Measurements from ENCODE around the gene SLC9A5.

The SLC9A5 gene

GRCh38 chr16:67252609-67253497 lies 4.1 kb downstream of the SLC9A5 start:
- H3K36me3 ChIP-seq (ENCODE audit: insufficient read depth, insufficient read length, low read length): peaks cover 3% of the 10 kb centered on the region
- TF ChIP-seq YY1 (IDR thresholded peaks at IDR 0.05; ENCODE audit: insufficient read depth, insufficient read length) (no peak), SUZ12 (IDR thresholded peaks at IDR 0.05; ENCODE audit: extremely low read depth, insufficient read depth, insufficient read length) (no peak), ZNF274 (IDR thresholded peaks at IDR 0.05; ENCODE audit: low read depth, low read length) (no peak)
- H3K4me3 ChIP-seq (ENCODE audit: insufficient read length, low read depth): no peak overlapping the region
- H3K9me3 ChIP-seq (ENCODE audit: insufficient read depth, low read length): no peaks in the 10 kb centered on the region
- DNase-seq (ENCODE audit: low read depth, low spot score): no peak
- no peak overlapping the region for H3K9ac ChIP-seq (ENCODE audit: insufficient read length, low read depth)
- H3K4me1 ChIP-seq (ENCODE audit: insufficient read depth, insufficient read length): peaks cover 14% of the 10 kb centered on the region
- peaks cover 33% of the 10 kb centered on the region for H3K27me3 ChIP-seq (ENCODE audit: insufficient read depth, insufficient read length)

- no peak for TF ChIP-seq SUZ12 (IDR thresholded peaks at IDR 0.05; ENCODE audit: extremely low read depth, insufficient read depth, insufficient read length)
- no peak for TF ChIP-seq YY1 (IDR thresholded peaks at IDR 0.05; ENCODE audit: insufficient read depth, insufficient read length)
- TF ChIP-seq ZNF274 (IDR thresholded peaks at IDR 0.05; ENCODE audit: low read depth, low read length): no peak
- peaks cover 1% of the 10 kb centered on the region for H3K4me1 ChIP-seq (ENCODE audit: insufficient read depth, insufficient read length)
- H3K36me3 ChIP-seq (ENCODE audit: insufficient read depth, insufficient read length, low read length): peaks cover 3% of the 10 kb centered on the region
- H3K9me3 ChIP-seq (ENCODE audit: insufficient read depth, low read length): no peaks in the 10 kb centered on the region
- H3K4me3 ChIP-seq (ENCODE audit: insufficient read length, low read depth): no peak overlapping the region
- peaks cover 11% of the 10 kb centered on the region for H3K27me3 ChIP-seq (ENCODE audit: insufficient read depth, insufficient read length)
- DNase-seq (ENCODE audit: low read depth, low spot score): no peak
- H3K9ac ChIP-seq (ENCODE audit: insufficient read length, low read depth): no peak overlapping the region
Measured at GRCh38 chr16:67254801-67255552, 6.2 kb downstream of the SLC9A5 start.

GRCh38 chr16:67255553-67256221 lies 6.9 kb downstream of the SLC9A5 start:
- Histone ChIP-seq H3K4me3 (ENCODE audit: insufficient read length, low read depth) (no peak overlapping the region), H3K9me3 (ENCODE audit: insufficient read depth, low read length) (no peaks in the 10 kb centered on the region), H3K36me3 (ENCODE audit: insufficient read depth, insufficient read length, low read length) (peaks cover 3% of the 10 kb centered on the region), H3K9ac (ENCODE audit: insufficient read length, low read depth) (no peak overlapping the region), H3K27me3 (ENCODE audit: insufficient read depth, insufficient read length) (peaks cover 5% of the 10 kb centered on the region), H3K4me1 (ENCODE audit: insufficient read depth, insufficient read length) (no peaks in the 10 kb centered on the region)
- TF ChIP-seq SUZ12 (IDR thresholded peaks at IDR 0.05; ENCODE audit: extremely low read depth, insufficient read depth, insufficient read length) (no peak), YY1 (IDR thresholded peaks at IDR 0.05; ENCODE audit: insufficient read depth, insufficient read length) (no peak), ZNF274 (IDR thresholded peaks at IDR 0.05; ENCODE audit: low read depth, low read length) (no peak)
- no peak for DNase-seq (ENCODE audit: low read depth, low spot score)

- Histone ChIP-seq H3K36me3 (ENCODE audit: insufficient read depth, insufficient read length, low read length) (peaks cover 3% of the 10 kb centered on the region), H3K9me3 (ENCODE audit: insufficient read depth, low read length) (no peaks in the 10 kb centered on the region), H3K9ac (ENCODE audit: insufficient read length, low read depth) (no peak overlapping the region), H3K4me3 (ENCODE audit: insufficient read length, low read depth) (no peak overlapping the region), H3K4me1 (ENCODE audit: insufficient read depth, insufficient read length) (no peaks in the 10 kb centered on the region), H3K27me3 (ENCODE audit: insufficient read depth, insufficient read length) (no peaks in the 10 kb centered on the region)
- DNase-seq (ENCODE audit: low read depth, low spot score): no peak
- TF ChIP-seq ZNF274 (IDR thresholded peaks at IDR 0.05; ENCODE audit: low read depth, low read length) (no peak), SUZ12 (IDR thresholded peaks at IDR 0.05; ENCODE audit: extremely low read depth, insufficient read depth, insufficient read length) (no peak), YY1 (IDR thresholded peaks at IDR 0.05; ENCODE audit: insufficient read depth, insufficient read length) (no peak)
Measured at GRCh38 chr16:67256701-67257230, 8.0 kb downstream of the SLC9A5 start.

GRCh38 chr16:67257486-67258160 lies 8.8 kb downstream of the SLC9A5 start:
- peaks cover under 1% of the 10 kb centered on the region for H3K36me3 ChIP-seq (ENCODE audit: insufficient read depth, insufficient read length, low read length)

GRCh38 chr16:67258161-67258835 lies 9.5 kb downstream of the SLC9A5 start:
- Histone ChIP-seq H3K36me3 (ENCODE audit: insufficient read depth, insufficient read length, low read length) (no peaks in the 10 kb centered on the region), H3K9ac (ENCODE audit: insufficient read length, low read depth) (no peak overlapping the region), H3K27me3 (ENCODE audit: insufficient read depth, insufficient read length) (no peaks in the 10 kb centered on the region), H3K4me3 (ENCODE audit: insufficient read length, low read depth) (no peak overlapping the region), H3K4me1 (ENCODE audit: insufficient read depth, insufficient read length) (no peaks in the 10 kb centered on the region), H3K9me3 (ENCODE audit: insufficient read depth, low read length) (no peaks in the 10 kb centered on the region)
- TF ChIP-seq ZNF274 (IDR thresholded peaks at IDR 0.05; ENCODE audit: low read depth, low read length) (no peak), YY1 (IDR thresholded peaks at IDR 0.05; ENCODE audit: insufficient read depth, insufficient read length) (no peak), SUZ12 (IDR thresholded peaks at IDR 0.05; ENCODE audit: extremely low read depth, insufficient read depth, insufficient read length) (no peak)
- no peak for DNase-seq (ENCODE audit: low read depth, low spot score)

More at GRCh38 chr16:67257486-67258160, 8.8 kb downstream of the SLC9A5 start:
- no peak overlapping the region for H3K4me3 ChIP-seq (ENCODE audit: insufficient read length, low read depth)
- no peak for DNase-seq (ENCODE audit: low read depth, low spot score)
- no peaks in the 10 kb centered on the region for H3K27me3 ChIP-seq (ENCODE audit: insufficient read depth, insufficient read length)
- no peaks in the 10 kb centered on the region for H3K4me1 ChIP-seq (ENCODE audit: insufficient read depth, insufficient read length)
- no peaks in the 10 kb centered on the region for H3K9me3 ChIP-seq (ENCODE audit: insufficient read depth, low read length)
- H3K9ac ChIP-seq (ENCODE audit: insufficient read length, low read depth): no peak overlapping the region
- no peak for TF ChIP-seq SUZ12 (IDR thresholded peaks at IDR 0.05; ENCODE audit: extremely low read depth, insufficient read depth, insufficient read length)
- no peak for TF ChIP-seq ZNF274 (IDR thresholded peaks at IDR 0.05; ENCODE audit: low read depth, low read length)
- no peak for TF ChIP-seq YY1 (IDR thresholded peaks at IDR 0.05; ENCODE audit: insufficient read depth, insufficient read length)
